GM04503 (cell line): ENCODE measurements around the gene AP3B2.
"Not testable (repeated sequence)": the region's sequence is repeated elsewhere in the genome, so short reads cannot be mapped to it uniquely, and the experiment has no call there.

Source experiments
- DNase-seq: peaks from one replicate; pipeline ENCODE4 v3.0.0-alpha.2; 2012; ENCODE audit warnings: low read depth

AP3B2 gene

DNA sequence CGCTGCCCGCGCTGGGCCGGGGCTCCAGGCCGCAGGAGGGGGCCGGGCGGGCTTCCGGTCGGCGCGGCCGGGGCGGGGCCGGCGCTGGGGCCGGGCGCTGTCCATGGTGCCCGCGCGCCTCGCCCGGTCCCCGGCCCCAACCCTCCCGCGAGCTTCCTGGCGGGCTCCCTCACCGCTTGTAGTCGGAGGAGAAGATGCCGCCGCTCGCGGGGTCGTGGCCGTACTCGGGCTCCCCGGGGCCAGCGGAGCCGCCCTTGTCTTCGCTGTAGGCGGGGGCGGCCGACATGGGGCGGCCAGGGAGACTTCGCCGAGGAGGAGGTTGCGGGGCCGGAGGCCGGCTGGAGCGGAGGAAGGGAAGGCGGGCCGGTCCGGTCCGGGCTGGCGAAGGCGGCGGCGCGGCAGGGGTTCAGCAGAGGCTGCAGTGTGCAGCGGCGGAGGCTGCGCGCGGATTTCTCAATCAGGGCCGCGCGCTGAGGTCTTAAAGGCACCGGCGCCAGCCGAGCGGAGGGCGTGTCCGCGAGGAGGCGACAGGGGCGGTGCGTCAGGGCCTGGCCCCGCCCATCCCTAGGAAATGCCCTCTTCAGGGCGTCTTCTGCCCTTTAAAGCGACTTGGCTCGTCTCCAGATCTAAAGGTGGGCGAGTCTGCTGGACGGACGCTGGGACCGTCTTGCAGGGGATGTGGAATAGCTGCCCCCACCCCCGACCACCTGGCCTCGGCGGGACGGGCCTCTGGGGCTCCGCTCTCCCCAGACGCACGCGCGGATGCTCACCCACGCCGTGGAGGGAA, at the start of gene AP3B2:
AP3B2 (minus strand) TSS at position 455 of the 787 bp plus-strand sequence; CDS start at position 286, 169 bp downstream.
- peak; percentile 0 for DNase-seq

DNA sequence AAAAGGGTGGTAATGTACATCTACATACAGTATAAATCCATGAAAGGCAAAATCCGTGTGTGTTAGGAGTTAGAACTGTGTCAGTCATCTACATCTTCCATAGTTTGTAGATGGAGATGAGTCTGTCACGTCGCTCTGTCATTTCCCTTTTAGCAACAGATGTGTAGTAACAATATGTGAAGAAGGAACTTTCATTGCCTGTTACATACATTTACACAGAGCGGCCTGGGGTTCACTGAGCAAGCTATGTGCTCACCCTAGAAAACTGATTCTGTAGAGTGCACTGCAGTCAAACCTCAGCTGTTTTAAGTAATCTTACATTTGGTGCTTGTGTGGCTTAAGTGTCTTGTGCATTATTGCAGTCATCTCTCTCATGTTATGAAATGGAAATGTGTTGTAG, 41.6 kb upstream of the AP3B2 start:
- DNase-seq, result no peak

GRCh38 chr15:82750831-82751180, 41.1 kb upstream of the AP3B2 start:
- no peak for DNase-seq

DNA sequence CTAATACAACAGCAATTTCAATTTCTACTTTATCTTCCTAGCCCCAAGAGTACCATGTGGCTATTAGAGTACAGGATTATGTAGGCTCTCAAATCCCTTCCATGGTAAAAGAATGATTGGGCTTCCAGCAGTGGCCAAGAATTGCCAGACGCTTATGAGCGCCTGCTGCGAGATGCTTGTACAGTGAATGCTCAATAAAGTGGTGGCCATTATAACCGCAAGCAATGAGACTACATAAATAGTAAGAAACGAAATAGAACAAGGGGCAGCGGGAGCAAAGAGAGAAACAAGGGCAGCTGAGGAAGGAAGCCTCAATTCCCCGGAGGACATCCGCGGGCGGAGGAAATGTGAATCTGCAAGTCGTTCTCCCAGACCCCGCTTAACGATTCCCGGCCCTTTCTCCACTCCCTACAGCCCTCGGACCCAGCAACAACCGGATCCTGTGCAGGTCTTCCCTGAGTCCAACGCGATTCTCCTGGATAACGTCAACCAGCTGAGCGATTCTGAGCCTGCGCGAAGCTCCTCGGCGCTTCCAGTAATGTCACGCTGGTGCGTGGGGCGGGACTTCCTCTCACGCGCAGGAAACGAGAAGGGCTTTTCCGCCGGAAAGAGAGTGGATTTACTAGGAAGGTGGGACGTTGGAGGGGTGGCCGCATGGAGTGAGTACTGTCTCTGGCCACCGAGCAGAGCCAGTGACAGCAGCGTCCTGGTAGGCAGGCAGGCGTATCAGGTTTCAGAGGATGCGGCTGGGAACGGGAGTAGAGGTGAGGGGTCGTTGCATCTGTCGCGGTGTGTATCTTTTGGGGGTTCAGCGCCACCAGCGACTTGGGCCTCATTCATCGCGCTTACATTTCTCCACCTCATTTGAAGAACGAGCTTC, 40.5 kb upstream of the AP3B2 start:
- peak; percentile 81 for DNase-seq

- no peak for DNase-seq
These were observed 38.6 kb upstream of the AP3B2 start for GRCh38 chr15:82748315-82748714.

DNA sequence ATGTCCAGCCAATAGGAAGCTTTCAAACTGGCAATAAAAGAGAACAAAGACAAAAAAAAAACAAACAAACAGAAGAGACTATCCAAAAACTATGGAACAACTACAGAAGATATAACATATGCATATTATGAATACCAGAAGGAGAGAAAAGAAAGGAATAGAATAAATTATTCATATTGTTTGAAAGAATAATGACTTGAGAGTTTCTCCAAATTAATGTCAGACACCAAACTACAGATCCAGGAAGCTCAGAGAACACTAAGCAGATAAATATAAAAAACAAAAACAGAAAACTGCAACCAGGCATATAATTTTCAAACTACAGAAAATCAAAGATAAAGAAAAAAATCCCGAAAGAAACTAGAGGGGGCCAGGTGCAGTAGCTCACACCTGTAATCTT, 34.1 kb upstream of the AP3B2 start:
- no peak for DNase-seq

DNA sequence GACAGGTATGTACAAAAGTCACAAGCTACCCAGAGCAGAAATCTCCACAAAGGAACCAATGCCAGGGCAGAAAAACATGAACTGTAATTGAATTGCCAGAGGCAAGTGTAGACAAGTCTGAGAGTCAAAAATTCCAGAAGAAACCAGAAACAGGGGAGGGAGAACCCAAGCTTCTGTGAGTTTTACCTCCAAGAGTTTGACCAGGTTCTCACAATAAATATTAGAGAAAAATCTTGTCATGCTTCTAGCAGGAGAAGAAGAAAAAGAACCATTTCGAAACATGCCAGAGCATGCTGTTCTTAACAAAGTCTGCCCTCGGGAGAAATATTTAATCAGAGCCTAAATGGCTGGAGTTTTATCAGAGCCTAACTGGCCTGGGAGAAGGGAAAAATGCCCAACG, 32.5 kb upstream of the AP3B2 start:
- no peak for DNase-seq

DNA sequence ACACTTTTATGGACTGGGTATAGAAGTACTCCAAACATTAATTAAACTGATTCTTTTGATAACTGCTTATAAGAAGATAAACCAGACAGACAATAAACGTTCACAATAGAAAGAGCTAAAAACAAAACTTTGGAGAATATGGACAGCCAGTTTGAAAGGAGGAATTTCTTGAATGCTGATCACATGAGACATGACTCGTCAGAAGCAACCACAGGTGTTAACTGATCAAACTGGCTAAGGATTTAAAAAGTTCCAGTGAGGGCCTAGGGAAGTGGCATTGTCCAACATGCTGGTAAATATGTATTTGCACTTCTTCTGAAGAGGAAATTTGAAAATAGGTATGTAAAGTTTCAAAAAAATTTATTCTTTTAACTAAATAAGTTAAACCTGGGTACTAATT, 29.4 kb upstream of the AP3B2 start:
- no peak for DNase-seq

GRCh38 chr15:82737975-82738374, 28.3 kb upstream of the AP3B2 start:
- no peak for DNase-seq

DNA sequence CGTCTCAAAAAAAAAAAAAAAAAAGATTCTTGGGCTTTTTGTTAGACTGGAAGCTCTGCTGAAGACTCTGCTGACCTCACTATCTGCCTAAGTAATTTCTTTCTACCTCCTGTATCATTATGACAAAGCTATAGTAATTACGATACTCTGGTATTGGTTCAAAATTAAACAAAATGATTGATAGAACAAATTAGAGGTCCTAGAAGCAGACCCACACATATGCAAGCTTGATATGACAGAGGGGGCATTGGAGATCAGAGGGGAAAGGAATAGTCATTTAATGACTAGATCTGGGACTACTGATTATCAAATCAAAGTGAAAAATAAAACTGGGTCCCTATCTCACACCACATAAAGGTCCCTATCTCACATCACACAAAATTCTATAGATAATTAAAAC, 21.9 kb upstream of the AP3B2 start:
- no peak for DNase-seq

DNA sequence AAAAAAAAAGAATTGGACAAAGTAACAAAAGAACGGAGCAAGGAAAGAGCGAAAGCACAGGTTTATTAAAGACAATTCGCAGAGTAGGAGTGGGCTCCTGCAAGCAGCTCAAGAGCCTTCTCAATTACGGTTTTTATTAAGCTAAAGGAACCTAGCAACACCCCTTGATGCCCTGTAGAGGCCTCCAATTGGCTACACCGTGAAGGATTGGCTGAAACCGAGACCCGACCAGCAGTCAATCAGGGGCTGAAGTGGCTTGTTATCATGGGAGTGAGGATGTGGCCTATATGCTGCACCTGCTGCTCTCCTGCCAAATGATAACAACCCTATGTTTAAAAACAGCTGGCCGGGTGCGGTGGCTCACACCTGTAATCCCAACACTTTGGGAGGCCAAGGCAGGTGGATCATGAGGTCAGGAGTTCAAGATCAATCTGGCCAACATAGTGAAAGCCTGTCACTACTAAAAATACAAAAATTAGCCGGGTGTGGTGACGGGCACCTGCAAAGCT, 20.4 kb upstream of the AP3B2 start:
- DNase-seq, result no peak

- no peak for DNase-seq
These were observed 17.1 kb upstream of the AP3B2 start for GRCh38 chr15:82726816-82727215.

DNA sequence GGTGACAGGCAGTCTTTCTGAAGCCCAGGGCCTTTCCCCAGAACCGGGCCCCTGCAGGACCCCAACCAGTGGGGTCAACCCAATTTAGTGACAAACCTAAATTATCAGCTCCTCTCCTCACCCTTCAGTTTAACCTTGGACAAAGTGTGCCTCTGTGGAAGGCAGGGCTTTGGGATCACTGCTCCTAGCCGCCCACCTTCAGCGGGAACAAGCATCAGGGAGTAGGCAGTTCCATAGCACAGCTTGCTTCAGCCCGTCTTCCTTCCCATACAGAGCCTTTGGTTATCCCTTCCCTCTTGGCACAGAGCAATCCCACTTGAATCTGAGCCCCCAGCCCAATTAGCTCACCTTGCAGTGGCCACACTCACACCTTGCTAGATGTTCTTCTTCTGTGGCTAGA, 5.3 kb upstream of the AP3B2 start:
- DNase-seq, result no peak

GRCh38 chr15:82714016-82714415, 4.3 kb upstream of the AP3B2 start:
- no peak for DNase-seq

GRCh38 chr15:82712036-82712435, 2.4 kb upstream of the AP3B2 start:
- DNase-seq, result no peak

DNA sequence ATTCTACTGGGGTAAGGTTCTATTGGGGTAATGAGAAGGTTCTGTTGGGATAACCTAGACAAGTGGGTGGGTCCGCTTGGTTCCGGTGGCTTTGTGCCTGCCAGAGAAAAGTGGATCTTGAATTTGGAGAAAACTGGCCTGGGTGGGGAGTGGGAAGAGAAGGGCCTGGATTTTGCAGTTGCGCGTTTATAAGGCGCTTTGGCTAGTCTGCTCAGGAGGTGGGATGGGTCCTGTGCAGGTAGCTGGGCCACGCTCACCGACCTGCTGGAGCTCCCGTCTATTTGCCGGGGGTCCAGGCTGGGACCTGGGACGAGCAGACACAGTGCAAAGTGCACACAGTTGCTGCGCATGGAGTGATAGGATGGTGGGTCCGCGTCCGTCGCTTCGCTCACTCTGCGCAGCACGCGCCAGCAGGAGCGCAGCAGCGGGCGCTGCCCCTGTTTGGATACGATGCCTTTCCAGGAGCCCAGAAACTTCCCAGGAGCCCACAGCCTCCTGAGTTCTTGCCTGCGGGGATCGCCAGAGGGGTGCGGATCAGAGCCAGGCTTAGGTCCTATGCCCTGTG, 1.3 kb upstream of the AP3B2 start:
- no peak for DNase-seq

DNA sequence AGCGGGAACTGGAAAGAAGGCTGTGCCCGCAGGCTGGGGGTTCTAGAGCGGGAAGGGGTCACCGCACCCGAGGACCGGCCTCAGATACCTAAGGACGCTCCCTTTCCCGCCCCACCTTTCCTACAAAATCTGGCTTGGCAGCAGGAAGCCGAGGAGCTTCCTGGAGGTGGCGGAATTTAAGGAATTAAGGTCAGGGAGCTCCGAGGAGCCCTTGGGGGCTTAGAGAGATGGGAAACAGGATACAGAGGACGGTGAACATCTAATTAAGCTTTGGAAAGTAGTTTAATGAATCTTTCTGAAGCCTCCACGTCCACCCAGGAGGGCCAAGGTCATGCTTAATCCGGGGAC, 507 bp upstream of the AP3B2 start:
- DNase-seq, result no peak

- no peak for DNase-seq
These were observed 624 bp downstream of the AP3B2 start for GRCh38 chr15:82709081-82709420.

- not testable (repeated sequence) for DNase-seq
These were observed 3.8 kb downstream of the AP3B2 start for GRCh38 chr15:82705856-82706255.

DNA sequence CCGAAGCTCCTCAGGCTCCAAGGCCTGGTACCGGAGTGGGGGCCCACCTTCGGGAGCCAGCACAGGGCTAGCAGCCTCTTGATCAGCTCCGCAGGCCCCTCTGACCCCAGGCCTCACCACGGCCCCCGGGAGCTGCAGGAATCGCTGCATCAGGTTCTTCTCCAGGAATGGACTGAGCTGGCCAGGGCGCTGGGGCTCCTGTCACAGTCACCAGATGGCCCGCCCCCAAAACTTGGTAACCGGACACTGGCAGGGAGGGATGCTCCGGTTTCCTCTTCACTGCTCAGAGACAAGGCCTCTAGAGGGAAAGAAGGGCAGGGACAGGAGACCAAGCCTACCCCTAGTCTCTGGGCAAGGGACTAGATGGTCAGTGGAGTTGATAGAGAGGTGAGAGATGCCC, 9.9 kb downstream of the AP3B2 start:
- no peak for DNase-seq

GRCh38 chr15:82698711-82699345, 10.8 kb downstream of the AP3B2 start:
- no peak for DNase-seq

GRCh38 chr15:82697735-82698407, 11.8 kb downstream of the AP3B2 start:
- no peak for DNase-seq
